HG03457 (cell line): ENCODE results near the gene BLOC1S6.

Experiments
- ATAC-seq: cut with Tn5 transposase; IDR thresholded peaks from one replicate; pipeline ENCODE4 v1.9.1; 2021; ENCODE audit warnings: moderate number of reproducible peaks; ENCODE audit not compliant: unreplicated experiment

BLOC1S6 gene, protein sequence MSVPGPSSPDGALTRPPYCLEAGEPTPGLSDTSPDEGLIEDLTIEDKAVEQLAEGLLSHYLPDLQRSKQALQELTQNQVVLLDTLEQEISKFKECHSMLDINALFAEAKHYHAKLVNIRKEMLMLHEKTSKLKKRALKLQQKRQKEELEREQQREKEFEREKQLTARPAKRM

DNA sequence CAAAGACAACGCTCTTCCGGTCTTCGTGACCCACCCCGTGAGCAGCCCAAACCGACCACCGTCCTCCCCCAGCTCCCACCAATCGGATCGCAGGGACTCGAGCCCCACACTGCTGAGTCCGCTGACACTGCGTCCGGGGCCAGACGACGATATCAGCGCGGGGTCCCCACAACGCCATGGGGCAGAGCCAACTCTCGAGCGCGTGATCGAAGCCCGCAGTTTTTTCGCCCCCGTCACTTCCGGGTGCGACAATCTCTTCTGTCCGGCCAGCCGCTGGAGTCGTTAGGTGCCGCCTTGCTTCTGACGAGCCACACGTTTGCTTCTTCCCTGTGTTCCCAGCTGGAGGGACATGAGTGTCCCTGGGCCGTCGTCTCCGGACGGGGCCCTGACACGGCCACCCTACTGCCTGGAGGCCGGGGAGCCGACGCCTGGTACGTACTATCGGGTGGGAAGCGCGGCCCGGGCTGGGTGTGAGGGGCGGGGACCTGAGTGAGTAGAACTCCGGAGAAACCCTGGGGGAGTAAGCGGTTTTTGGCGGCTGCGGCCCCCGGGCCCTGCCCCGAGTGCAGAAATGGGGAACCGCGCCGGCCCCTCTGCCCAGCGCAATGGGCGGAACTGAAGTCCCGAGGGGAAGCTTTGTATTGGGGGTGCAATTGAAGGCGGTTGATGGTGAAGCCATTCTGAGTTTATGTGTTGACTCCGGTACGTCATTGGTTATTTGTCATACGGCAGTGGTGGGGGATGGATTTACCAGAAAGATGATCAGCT lies at the start of gene BLOC1S6:
Gene BLOC1S6 (plus strand): TSS at position 285 of the 768 bp plus-strand sequence. CDS start 65 bp downstream, at position 350.
- ATAC-seq, result peak; percentile 61

DNA sequence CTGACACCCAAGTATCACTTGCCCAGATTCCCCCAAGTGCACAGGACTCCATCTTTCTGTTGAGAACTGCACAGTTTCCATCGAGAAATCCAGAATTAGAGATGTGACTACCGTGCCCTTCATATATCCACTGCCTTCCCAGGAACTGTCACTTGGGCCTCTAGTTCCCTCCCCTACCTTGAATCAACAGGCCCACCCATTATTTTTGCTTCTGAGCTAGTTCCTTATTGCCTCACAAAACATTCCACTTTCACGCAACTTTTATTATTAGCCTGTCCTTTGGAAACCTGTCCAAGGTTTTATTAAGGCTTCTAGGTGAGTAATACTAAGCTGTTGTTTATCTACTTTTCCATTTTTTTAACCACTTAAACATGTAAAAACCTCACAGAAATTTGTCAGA lies 47.5 kb upstream of the BLOC1S6 start:
- no peak for ATAC-seq

DNA sequence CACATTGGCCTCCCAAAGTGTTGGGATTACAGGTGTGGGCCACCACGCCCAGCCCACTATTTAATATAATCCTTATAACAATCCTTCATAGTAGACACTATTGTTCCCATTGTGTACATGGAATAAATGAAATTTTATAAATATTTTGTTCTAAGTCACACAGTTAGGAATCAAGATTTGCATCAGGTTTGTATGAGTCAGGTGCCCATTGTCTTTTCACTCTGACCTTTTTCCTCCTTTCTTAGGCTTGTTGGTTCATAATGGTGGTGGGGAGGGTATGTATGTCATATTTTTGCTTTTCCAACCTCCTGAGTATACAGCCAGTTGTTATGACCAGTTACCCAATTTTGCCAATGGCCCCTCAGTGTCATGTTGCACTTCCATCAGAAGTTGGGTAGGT lies 46.6 kb upstream of the BLOC1S6 start:
- no peak for ATAC-seq

DNA sequence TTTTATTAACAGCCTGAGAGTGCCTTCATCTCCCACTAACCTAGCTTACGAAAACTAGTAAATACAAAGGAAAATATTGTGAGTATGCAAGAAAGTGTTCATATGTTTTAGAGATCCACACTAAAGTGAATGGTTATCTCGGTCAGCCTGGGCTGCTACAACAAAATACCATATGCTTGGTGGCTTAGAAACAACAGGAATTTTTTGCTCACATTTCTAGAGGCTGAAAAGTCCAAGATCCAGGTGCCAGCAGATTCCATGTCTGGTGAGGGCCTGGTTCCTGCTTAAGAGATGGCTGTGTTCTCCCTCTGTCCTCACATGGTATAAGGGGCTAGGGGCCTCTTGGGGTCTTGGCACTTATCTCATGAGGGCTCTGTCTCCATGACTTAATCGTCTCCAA lies 44.1 kb upstream of the BLOC1S6 start:
- ATAC-seq, result no peak

DNA sequence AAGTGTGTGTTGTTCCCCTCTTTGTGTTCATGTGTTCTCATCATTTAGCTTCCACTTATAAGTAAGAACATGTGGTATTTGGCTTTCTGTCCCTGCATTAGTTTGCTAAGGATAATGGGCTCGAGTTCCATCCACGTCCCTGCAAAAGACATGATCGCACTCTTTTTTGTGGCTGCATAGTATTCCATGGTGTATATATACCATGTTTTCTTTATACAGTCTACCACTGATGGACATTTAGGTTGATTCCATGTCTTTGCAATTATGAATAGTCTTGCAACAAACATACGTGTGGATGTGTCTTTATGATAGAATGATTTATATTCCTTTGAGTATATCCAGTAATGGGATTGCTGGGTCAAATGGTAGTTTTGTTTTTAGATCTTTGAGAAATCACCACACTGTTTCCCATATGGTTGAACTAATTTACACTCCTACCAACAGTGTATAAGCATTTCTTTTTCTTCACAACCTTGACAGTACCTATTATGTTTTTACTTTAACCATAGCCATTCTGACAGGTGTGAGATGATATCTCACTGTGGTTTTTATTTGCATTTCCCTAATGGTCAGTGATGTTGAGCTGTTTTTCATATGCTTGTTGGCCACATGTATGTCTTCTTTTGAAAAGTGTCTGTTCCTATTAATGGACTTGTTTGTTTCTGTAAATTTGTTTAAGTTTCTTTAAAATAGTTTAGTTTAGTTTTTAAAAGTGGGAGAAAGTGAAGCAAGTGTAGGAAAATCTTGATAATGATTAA lies 42.7 kb upstream of the BLOC1S6 start:
- ATAC-seq, result no peak

DNA sequence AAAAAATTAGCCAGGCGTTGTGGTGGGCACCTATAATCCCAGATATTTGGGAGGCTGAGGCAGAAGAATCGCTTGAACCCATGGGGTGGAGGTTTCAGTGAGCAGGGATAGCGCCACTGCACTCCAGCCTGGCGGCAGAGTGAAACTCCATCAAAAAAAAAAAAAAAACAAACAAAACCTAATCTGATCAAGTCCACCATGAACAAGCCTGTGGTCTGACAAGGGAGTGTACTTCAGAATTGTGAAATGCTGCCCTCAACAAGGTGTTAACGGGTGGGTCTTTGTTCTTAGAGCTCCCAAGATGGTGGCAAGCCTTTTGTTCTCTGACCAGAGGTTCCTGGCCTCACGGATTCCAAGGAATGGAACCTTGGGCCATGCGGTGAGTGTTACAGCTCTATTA lies 40.4 kb upstream of the BLOC1S6 start:
- ATAC-seq, result no peak

DNA sequence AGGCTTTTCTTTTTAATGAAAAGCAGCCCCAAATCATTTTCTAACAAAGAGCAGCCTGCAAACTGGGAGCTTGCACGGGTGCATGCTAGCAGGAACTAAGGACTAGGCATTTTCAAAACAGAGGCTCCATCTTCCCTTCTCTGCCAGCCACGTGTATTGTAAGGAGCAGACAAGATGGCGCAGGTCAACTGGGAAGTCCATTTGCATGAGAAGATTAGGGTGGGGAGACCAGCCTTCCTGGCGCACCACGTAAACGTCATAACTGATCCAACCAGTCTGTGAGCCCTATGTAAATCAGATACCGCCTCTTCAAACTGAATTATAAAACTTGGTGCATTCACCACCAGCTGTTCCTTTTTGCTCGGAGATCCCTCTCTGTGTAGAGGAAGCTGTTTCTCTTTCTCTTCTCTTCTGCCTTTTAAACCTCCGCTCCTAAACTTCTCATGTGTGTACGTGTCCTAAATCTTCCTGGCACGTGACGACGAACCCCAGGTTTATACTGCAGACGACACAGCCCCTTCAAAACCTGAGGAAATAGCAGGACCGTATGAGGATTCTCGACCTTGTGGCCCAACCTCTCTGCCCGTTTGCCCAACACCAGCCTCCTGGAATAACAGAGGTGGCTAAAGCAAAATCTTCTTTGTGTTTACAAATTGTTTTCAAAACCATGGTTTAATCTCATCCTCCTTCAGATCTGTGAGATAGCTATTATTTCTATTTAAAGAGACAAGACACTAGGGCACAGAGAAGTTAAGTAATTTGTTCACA lies 38.2 kb upstream of the BLOC1S6 start:
- no peak for ATAC-seq

DNA sequence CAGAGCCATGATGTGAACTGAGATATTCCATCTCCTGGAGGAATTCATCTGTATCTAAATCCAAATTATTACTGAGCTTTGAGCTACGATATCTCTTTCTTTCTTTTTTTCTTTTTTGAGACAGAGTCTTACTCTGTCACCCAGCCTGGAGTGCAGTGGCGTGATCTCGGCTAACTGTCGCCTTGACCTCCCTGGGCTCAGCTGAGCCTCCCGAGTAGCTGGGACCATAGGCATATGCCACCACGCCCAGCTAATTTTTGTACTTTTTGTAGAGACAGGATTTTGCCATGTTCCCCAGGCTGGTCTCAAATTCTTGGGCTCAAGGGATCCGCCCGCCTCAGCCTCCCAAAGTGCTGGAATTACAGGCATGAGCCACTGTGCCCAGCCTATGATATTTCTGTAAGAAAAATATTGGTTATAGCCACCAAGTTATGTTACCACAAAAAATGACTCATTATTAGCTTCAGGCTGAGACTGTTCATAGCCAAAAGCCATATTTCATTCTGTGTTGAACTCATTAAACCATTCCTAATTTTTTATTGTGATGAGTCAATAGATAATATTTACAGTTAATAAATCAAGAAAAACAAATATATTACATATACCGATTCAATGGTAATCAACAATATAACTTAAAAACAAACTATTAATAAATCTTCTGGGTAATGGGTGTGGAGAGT lies 37.5 kb upstream of the BLOC1S6 start:
- ATAC-seq, result no peak

DNA sequence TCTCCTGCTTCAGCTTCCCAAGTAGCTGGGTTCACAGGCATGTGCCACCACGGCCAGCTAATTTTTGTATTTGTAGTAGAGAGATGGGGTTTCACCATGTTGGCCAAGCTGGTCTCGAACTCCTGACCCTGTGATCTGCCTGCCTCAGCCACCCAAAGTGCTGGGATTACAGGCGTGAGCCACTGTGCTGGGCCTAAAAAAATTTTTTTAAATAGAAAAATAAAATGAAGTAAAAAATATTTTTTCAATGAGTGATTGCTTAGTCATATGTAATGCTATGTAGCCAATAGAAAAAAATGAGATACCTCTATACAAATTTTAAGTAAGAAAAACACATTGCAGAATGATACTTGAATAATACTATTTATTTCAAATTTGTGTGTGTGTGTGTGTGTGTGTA lies 36.7 kb upstream of the BLOC1S6 start:
- ATAC-seq, result no peak

DNA sequence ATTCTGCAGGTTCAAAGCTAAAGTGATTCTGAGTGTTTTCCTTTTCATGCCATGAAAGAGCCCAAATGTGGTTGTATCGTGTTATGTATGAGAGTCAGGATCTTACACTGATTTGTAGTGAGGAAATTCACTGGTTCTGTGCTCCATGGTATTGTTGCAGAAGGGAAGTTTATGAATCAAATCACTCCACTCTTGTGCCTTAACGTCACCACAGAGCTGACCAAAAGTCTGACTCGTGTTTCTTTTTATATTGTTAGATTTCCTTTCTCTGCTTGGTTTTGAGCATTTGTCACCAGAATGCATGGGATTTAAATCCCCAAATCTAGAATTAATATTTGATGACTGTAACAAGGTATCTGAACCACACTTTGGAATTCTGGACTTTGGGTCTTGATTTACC lies 35.5 kb upstream of the BLOC1S6 start:
- ATAC-seq, result no peak

DNA sequence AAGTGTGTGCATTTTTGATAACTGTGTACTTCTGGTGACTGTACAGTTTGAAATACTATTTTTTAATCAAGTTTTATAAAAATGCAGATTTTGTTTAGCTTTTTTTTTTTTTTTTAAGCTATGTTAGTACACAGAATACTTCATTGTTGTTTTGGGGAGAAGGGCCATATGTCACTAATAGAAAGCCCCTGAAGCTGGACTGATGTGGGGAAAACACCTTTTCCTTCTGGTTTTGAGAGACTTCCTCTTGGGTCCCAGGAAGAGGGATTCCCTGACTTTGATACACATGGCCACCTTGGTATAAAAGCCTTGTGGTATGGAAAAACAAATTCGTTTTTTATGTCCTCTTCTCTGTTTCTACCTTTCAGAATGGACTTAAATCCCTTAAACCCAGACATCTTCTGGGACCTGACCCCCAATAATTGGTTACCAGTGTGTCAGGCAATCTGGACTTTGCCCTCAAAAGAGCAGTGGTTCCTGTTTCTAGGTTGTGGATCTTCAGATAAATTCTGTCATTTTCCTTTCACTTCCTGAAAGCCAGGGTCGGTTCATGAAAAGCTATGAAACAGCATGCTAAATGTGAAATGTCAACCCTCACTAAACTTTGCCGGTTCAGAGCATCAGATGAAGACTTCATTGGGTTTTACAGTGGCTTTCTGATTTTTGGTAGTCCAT lies 31.1 kb upstream of the BLOC1S6 start:
- ATAC-seq, result no peak

DNA sequence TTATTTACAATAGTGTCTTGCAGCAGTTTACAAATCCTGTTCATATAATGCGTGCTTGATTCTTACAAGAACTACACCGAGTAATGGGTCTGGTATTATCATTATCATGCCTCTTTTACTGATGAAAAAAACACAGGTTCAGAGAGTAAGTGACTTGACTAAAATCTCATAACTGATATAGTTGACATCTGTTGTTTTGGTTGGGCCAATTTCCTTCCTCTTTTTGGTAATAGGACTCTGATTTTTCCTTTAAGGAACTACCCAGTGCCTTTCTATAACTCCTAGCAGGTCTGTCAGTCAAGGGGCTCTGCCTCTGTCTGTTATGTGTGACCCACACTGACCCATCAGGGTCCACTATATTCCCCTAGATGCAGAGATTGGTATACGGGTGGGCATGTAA lies 14.6 kb upstream of the BLOC1S6 start:
- no peak for ATAC-seq

DNA sequence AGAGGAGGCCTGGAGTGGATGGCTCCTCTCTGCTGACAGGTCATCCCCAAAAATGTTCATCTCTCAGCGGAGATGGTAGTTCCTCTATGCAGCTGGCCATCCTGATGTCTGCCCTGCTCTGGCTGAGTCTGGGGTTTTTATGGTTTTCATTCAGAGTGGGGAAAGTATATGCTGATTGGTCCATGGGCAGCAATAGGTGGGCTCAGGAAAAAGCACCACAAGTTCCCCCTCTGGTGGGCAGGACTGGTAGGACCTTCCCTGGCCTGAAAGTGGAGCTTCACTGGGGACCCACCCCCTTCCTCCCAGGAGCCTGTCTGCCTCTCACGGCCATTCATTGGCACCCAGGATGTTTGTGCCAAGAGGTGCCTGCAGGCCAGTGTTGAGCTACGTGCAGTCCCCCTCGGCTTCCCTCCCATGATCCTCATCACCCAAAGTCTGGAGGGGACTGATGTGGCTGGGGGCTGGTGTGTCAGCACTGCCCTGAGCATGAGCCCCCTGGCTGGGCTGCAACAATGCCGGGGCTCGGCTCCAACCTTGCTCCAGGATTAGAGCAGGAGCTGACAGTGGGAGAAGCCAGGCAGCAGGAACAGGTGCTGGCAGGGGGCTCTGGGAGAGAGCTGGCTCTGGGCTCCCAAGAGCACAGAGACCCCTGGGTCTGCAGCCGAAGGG lies 13.1 kb upstream of the BLOC1S6 start:
- ATAC-seq, result no peak

DNA sequence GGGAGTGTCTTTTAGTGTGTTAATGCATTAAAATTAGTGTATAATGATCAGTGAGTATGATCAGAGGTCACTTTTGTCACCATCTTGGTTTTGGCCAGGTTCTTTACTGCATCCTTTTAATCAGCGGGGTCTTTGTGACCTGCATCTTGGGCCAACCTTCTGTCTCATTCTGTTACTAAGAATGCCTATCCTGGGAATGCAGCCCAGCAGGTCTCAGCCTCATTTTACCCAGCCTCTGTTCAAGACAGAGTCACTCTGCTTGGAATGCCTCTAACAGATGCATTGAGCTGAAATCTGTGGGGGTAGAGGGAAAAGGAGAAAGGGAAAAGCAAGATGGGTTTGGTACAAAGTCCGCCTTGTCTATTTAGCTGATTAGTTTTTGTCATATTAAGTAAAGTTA lies 5.3 kb upstream of the BLOC1S6 start:
- ATAC-seq, result no peak

DNA sequence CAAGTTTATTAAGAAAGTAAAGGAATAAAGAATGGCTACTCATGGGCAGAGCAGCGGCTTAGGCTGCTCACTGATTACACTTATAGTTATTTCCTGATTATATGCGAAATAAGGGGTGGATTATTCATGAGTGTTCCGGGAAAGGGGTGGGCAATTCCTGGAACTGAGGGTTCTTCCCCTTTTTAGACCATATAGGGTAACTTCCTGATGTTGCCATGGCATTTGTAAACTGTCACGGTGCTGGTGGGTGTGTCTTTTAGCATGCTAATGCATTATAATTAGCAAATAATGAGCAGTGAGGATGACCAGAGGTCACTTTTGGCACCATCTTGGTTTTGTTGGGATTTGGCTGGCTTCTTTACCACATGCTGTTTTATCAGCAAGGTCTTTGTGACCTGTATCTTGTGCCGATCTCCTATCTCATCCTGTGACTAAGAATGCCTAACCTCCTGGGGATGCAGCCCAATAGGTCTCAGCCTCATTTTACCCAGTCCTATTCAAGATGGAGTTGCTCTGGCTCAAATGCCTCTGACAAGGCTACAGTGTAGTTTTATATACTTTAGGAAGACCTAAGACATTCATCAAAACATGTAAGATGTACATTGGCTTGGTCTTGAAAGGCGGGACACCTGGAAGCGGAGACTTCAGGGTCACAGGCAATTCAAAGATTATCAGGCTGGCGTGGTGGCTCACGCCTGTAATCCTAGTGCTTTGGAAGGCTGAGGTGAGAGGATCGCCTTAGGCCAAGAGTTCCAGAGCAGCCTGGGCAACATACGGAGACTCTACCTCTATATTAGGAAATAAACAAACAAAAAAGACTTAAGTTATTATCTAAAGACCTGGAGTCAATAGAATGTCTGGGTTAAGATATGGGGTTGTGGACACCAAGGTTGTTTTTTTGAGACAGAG lies 3.2 kb upstream of the BLOC1S6 start:
- no peak for ATAC-seq

DNA sequence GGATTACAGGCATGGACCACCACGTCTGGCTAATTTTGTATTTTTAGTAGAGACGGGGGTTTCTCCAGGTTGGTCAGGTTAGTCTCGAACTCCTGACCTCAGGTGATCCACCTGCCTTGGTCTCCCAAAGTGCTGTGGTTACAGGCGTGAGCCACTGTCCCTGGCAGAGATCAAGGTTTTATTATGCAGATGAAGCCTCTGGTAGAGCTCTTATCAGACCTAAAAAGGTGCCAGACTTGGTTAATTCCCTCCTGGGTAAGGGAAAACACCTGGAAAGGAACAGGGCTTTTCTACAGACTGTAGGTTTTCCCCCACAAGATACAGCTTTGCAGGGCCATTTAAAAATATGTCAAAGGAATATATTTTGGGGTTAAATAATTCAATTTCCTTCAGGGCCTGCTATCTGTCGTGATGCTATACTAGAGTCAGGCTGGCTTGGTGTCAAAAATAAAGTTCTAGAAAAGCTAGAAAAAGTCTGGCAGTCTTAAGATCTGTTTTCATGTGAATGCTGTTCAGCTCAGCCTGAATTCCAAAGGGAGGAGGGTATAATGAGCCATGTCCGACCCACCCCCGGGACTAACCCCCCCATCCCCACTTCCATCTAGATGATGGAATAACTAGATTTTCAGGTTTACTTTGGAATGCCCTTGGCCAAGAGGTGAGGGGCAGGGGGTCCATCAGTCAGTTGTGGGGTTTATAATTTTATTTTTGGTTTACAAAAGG lies 1.9 kb upstream of the BLOC1S6 start:
- no peak for ATAC-seq

DNA sequence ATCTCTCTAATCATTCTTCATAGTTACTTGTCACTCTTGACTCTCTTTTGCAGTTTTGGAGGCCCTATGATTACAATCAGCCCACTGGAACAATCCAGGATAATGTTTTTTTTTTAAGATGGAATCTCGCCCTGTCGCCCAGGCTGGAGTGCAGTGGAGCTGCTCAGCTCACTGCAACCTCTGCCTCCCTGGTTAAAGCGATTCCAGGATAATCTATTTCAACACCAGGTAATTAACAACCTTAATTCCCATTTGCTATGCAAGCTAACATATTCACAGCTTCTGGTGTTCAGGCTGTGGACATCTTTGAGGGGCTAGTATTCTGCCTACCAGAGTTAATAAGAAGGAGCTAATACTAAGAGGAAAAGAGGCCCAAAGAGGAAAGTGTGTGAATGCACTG lies 1.1 kb upstream of the BLOC1S6 start:
- no peak for ATAC-seq

DNA sequence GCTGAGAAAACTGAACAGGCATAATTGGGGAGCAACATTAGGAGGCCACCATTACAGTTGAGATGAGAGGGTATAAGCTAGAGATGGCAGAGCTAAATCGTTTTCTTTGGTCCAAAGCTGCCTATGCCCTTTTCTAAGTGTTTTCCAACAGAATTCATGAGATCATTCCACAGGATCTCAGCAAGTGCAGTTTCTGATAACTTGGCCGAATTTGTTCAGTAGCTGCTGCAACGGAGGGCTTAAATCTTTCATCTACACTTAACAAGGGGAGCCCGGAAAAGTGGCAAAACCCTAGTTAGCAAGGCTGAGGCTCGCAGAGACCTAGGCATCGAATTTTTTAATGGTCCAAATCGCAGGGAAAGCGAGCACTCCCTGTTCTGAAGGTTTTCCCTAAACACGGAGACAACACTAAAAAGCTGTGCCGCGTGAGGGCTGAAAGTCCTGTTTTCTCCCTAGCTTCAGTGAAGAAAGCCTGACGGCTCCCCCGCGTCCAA lies 531 bp upstream of the BLOC1S6 start:
- peak; percentile 3 for ATAC-seq
